GM12878 (cell line): ENCODE data around the gene CLEC16A. TPM values are rescaled to one million over a fixed set of nuclear protein-coding genes. Genes with fewer than 3 reads are reported as not detected.
"Not testable (repeated sequence)": the region's sequence is repeated elsewhere in the genome, so short reads cannot be mapped to it uniquely, and the experiment has no call there.

Experiments used
- ATAC-seq: fragments of 200-7000 bp; cut with Tn5 transposase; 3 replicates; pipeline ENCODE4 v1.9.1; 2020; ENCODE audit warnings: mild to moderate bottlenecking, moderate library complexity
- BruUV-seq: library from RNA; stranded (reverse); fragments of 400-500 nt; replicated peaks from 2 replicates; lab custom pipeline; 2021; lab: Mats Ljungman, UMichigan
- CTCF ChIA-PET: fragments of 300-600 bp; sonication (Branson Sonifier 250); formaldehyde crosslinking; extraction: SDS; loops from one replicate; lab custom pipeline; 2021; ENCODE audit warnings: inconsistent platforms; lab: Yijun Ruan, JAX
- POLR2A ChIA-PET: fragments of 350-600 bp; formaldehyde crosslinking; extraction: SDS; loops from one replicate; lab custom pipeline; 2021; ENCODE audit warnings: inconsistent platforms; lab: Charles Lee
- RAD21 ChIA-PET: fragments of 300-600 bp; sonication (Branson Sonifier 250); formaldehyde crosslinking; loops from one replicate; lab custom pipeline; 2023; ENCODE audit warnings: antibody characterized with exemption; ENCODE audit not compliant: unreplicated experiment; lab: Charles Lee
- SMC1A ChIA-PET: fragments of 300-600 bp; sonication (Branson Sonifier 250); formaldehyde crosslinking; loops from one replicate; lab custom pipeline; 2023; ENCODE audit not compliant: unreplicated experiment, uncharacterized antibody; lab: Charles Lee
- DNase-seq: peaks from one replicate; pipeline ENCODE4 v3.0.0-alpha.2; 2011; ENCODE audit warnings: low read depth, low spot score
- FAIRE-seq: peaks from 3 replicates; lab custom pipeline; 2011; peaks lifted over from hg19 to GRCh38; lab: Jason Lieb, UNC
- H2AFZ ChIP-seq: 2 replicates; pipeline ENCODE4 v1.6.0; 2011; ENCODE audit warnings: low read depth, low read length, control low read depth; ENCODE audit not compliant: control insufficient read depth
- H3K27ac ChIP-seq: 2 replicates; pipeline ENCODE4 v1.5.1; 2011; ENCODE audit warnings: control low read depth; ENCODE audit not compliant: control insufficient read depth, insufficient read depth
- H3K27me3 ChIP-seq, 2 experiments: replicated peaks in 1 of 2; 2 replicates each; pipeline versions ENCODE4 v1.6.0 to v1.6.1; 2011; ENCODE audit warnings: low read length in 1 of 2; ENCODE audit not compliant: control insufficient read depth in 2 of 2, insufficient read depth in 2 of 2
- H3K36me3 ChIP-seq, 2 experiments: 2 replicates each; pipeline ENCODE4 v1.5.1; 2011; ENCODE audit warnings: low read length in 1 of 2; ENCODE audit not compliant: control insufficient read depth in 2 of 2, insufficient read depth in 2 of 2
- H3K4me1 ChIP-seq: 2 replicates; pipeline ENCODE4 v1.6.1; 2011; ENCODE audit warnings: mild to moderate bottlenecking, low read length, moderate library complexity, mixed read lengths; ENCODE audit not compliant: control insufficient read depth, insufficient read depth
- H3K4me2 ChIP-seq: 2 replicates; pipeline ENCODE4 v1.6.0; 2011; ENCODE audit warnings: control low read depth; ENCODE audit not compliant: control insufficient read depth, insufficient read depth
- H3K4me3 ChIP-seq: fragments of 200-600 bp; sonication (generic); 2 replicates; pipeline ENCODE4 v1.5.1; 2016
- H3K79me2 ChIP-seq: 2 replicates; pipeline ENCODE4 v1.6.0; 2011; ENCODE audit warnings: low read length; ENCODE audit not compliant: control insufficient read depth, insufficient read depth
- H3K9ac ChIP-seq: 2 replicates; pipeline ENCODE4 v1.8.0; 2011; ENCODE audit warnings: low read length, control low read depth, mixed read lengths; ENCODE audit not compliant: control insufficient read depth, insufficient read depth
- H3K9me3 ChIP-seq: replicated peaks from 3 replicates; pipeline ENCODE4 v1.5.1; 2011; ENCODE audit warnings: mild to moderate bottlenecking, low read length; ENCODE audit not compliant: control insufficient read depth, insufficient read depth
- H4K20me1 ChIP-seq: 2 replicates; pipeline ENCODE4 v1.6.0; 2011; ENCODE audit not compliant: control insufficient read depth, insufficient read depth
- CHD4 ChIP-seq: fragments of 200-600 bp; sonication (generic); IDR thresholded peaks from 2 replicates; pipeline ENCODE4 v1.6.1; 2016; ENCODE audit warnings: mild to moderate bottlenecking
- DPF2 ChIP-seq: fragments of 450-650 bp; IDR thresholded peaks from 2 replicates; pipeline ENCODE4 v1.6.1; 2017; ENCODE audit warnings: mild to moderate bottlenecking
- HCFC1 ChIP-seq: fragments of 150-350 bp; IDR thresholded peaks from 2 replicates; pipeline ENCODE4 v1.6.1; 2014; ENCODE audit warnings: low read length
- RB1 ChIP-seq: fragments of 450-650 bp; formaldehyde crosslinking; IDR thresholded peaks from 2 replicates; pipeline ENCODE4 v1.6.1; 2017; ENCODE audit warnings: mild to moderate bottlenecking, borderline replicate concordance
- SIX5 ChIP-seq: IDR thresholded peaks from 2 replicates; pipeline ENCODE4 v1.6.1; 2011; ENCODE audit warnings: mild to moderate bottlenecking, low read depth, low read length, moderate library complexity; ENCODE audit not compliant: severe bottlenecking
- SMAD1 ChIP-seq: fragments of 450-650 bp; IDR thresholded peaks from 2 replicates; pipeline ENCODE4 v1.6.1; 2018; ENCODE audit warnings: mild to moderate bottlenecking, low read depth; ENCODE audit not compliant: partially characterized antibody
- ZNF622 ChIP-seq: fragments of 450-650 bp; IDR thresholded peaks from 2 replicates; pipeline ENCODE4 v1.6.1; 2017; ENCODE audit warnings: mild to moderate bottlenecking, inconsistent platforms
- WGBS: methylation state at CpG from one replicate; pipeline ENCODE4 v1.1.6; 2016; ENCODE audit warnings: low lambda C conversion rate; ENCODE audit not compliant: insufficient replicate concordance, insufficient coverage; ENCODE audit errors: missing lambda C conversion rate; 5-methylcytosine and 5-hydroxymethylcytosine counted together
- in situ Hi-C: fragments of 300-500 bp; cut with MboI; formaldehyde crosslinking; loops from 9 replicates; pipeline ENCODE4 v1.14.3; 2018; ENCODE audit warnings: mixed read lengths
- intact Hi-C: fragments of 100-400 bp; cut with micrococcal nuclease; formaldehyde crosslinking; loops from one replicate; pipeline ENCODE4 v1.14.2; 2022; ENCODE audit not compliant: unreplicated experiment
- polyA plus RNA-seq, 11 experiments: library from polyadenylated mRNA; depleted of rRNA in 4 of 11; unstranded in 6 of 11; stranded (reverse) in 5 of 11; fragments of >200 nt; fragmentation: Nextera tagmentation in 4 of 11; fragmentation: Illumina TruSeq in 1 of 11; extraction: Ambion mirVana in 4 of 11; extraction: Trizol in 1 of 11; gene quantifications; 1 replicate in 1 of 11; 2 replicates in 10 of 11; pipeline versions ENCODE4 v1.2.1 to v1.2.3, GENCODE V29; 2011 to 2016; ENCODE audit warnings: inconsistent platforms in 2 of 11, missing spikeins in 2 of 11, low read depth in 1 of 11
- total RNA-seq, 4 experiments: library from RNA; depleted of rRNA in 3 of 4; stranded (reverse); fragments of >200 nt in 3 of 4; fragmentation: Illumina TruSeq in 1 of 4; extraction: Trizol in 1 of 4; gene quantifications; 2 replicates each; pipeline versions ENCODE4 v1.2.1 to v1.2.3, GENCODE V29; 2013 to 2021
- TF ChIP-seq, protein P1 (sequence below): fragments of 150-350 bp; IDR thresholded peaks from 2 replicates; pipeline ENCODE4 v1.6.1; 2016; ENCODE audit warnings: low read depth, low read length
- TF ChIP-seq, protein P2 (sequence below): IDR thresholded peaks from 2 replicates; pipeline ENCODE4 v1.6.1; 2012; ENCODE audit warnings: low read length, inconsistent platforms

The CLEC16A gene
- total and polyA plus RNA-seq, 10 of the 15 experiments (the other 5 are each of a cell fraction or from before 2014, with no cell fraction given), result 1.5 to 28.8 (median 19.2) TPM

DNA sequence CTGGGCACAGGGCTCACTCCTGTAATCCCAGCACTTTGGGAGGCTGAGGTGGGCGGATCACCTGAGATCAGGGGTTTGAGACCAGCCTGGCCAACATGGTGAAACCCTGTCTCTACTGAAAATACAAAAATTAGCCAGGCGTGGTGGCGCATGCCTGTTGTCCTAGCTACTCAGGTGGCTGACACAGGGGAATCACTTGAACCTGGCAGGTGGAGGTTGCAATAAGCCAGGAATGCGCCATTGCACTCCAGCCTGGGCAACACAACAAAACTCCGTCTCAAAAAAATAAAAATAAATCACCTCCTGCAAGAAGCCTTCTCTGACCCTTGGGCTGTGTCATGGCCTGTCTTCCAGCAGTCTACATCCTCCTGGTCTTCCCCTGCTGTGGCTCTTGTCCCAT lies 158.9 kb downstream of the CLEC16A start:
- H3K36me3 ChIP-seq, H3K4me2 ChIP-seq, in situ Hi-C loops, POLR2A ChIA-PET, BruUV-seq, H3K79me2 ChIP-seq, H3K9me3 ChIP-seq, H4K20me1 ChIP-seq, FAIRE-seq, H3K9ac ChIP-seq, DNase-seq, H3K27me3 ChIP-seq, H3K27ac ChIP-seq, H3K4me3 ChIP-seq, H2AFZ ChIP-seq, ATAC-seq: not testable (repeated sequence)
- RAD21 ChIA-PET, result interaction anchor here (1.0 to 3.6 kb wide), 4 partner anchors 9 to 77 kb away, joined by 3 to 39 read pairs (median 8); no protein-coding TSS in a partner anchor
- CTCF ChIA-PET, result interaction anchor here (1.1 to 5.0 kb wide), 3 partner anchors 12 to 153 kb away, joined by 3 to 20 read pairs (median 12); partner anchors contain the start of gene SOCS1
- intact Hi-C loops, result loop anchor here (5.0 to 10.0 kb wide), 2 partner anchors 154 to 252 kb away; partner anchors contain the start of gene SOCS1
- SMC1A ChIA-PET, result interaction anchor here (1.0 to 3.9 kb wide), 6 partner anchors 10 to 138 kb away, joined by 3 to 22 read pairs (median 7); no protein-coding TSS in a partner anchor
- 95% methylated on average over 5 of the region's 5 CpGs for WGBS
- peaks cover 55% of the 10 kb centered on the region for H3K4me1 ChIP-seq

DNA sequence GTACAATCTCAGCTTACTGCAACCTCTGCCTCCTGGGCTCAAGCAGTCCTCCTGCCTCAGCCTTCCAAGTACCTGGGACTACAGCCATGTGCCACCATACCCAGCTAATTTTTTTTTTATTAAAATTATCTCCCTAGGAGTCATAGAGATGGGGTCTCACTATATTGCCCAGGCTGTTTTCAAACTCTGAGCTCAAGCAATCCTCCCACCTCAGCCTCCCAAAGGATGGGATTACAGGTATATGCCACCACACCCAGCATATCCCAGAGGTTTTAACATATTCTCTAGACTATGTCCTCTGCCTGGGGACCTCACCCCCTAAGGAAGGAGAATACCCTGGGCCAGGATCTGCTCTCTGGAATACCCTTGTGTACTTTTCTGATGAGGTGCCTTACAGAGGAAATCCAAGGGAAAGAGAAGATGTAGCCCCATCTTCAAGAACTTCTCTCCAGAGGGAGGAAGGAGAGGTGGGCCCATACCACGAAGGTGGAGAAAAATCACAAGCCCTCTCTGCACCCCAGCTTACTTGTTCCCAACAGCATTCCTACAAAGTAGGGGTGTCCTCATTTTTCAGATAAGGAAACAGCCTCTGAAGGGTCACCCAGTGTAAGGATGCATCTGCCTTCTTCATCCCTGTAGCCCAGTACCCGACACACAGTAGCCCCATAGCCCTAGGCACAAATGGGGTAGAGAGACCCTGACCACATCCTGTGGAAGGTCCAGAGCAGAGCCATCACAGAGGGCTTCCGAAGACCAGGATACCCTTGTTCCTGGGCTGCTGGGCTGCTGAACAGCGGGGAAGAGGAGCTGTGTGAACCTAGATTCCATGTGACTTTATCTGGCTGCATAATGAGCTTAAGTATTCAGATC lies 160.0 kb downstream of the CLEC16A start:
- 0 out of 2 replicates have a peak overlapping the region, but pooled peaks have one; percentile 31 for H3K4me3 ChIP-seq
- no peak for FAIRE-seq
- SMC1A ChIA-PET, result interaction anchor here (0.9 to 5.2 kb wide), 25 partner anchors 10 to 194 kb away, joined by 3 to 68 read pairs (median 5); no protein-coding TSS in a partner anchor
- peaks cover 0 to 1% of the 10 kb centered on the region in 2 experiments; a peak in 2 of 4 replicates for H3K36me3 ChIP-seq
- POLR2A ChIA-PET, result interaction anchor here (0.9 to 2.2 kb wide), 11 partner anchors 9 to 154 kb away, joined by 3 to 19 read pairs (median 4); no protein-coding TSS in a partner anchor
- peak overlapping the region; percentile 76 for H3K4me2 ChIP-seq
- peaks cover 47% of the 10 kb centered on the region for H3K4me1 ChIP-seq
- ATAC-seq, result peak; percentile 23
- peak overlapping the region; percentile 87 for H3K27ac ChIP-seq
- no peak for DNase-seq
- intact Hi-C loops, result loop anchor here (5.0 to 10.0 kb wide), 2 partner anchors 153 to 250 kb away; partner anchors contain the start of gene SOCS1
- H3K79me2 ChIP-seq, result no peaks in the 10 kb centered on the region
- H3K9ac ChIP-seq, result 0 out of 2 replicates have a peak overlapping the region, but pooled peaks have one; percentile 19
- H4K20me1 ChIP-seq, result no peaks in the 10 kb centered on the region
- WGBS, result 3% methylated on average over 4 of the region's 4 CpGs
- BruUV-seq, result no TSS peak
- RAD21 ChIA-PET, result interaction anchor here (0.9 to 3.6 kb wide), 12 partner anchors 9 to 151 kb away, joined by 4 to 39 read pairs (median 8); partner anchors contain the start of gene SOCS1
- no peaks in the 10 kb centered on the region for H3K9me3 ChIP-seq
- H3K27me3 ChIP-seq, result no peaks in the 10 kb centered on the region
- in situ Hi-C loops, result no loop called here
- CTCF ChIA-PET, result interaction anchor here (0.8 to 5.0 kb wide), 10 partner anchors 9 to 252 kb away, joined by 3 to 20 read pairs (median 4); partner anchors contain the start of gene SOCS1
- H2AFZ ChIP-seq, result no peak overlapping the region
- TF ChIP-seq DPF2, result no peak
- TF ChIP-seq ZNF622, result no peak
- TF ChIP-seq CHD4, result no peak
- TF ChIP-seq, protein P1, sequence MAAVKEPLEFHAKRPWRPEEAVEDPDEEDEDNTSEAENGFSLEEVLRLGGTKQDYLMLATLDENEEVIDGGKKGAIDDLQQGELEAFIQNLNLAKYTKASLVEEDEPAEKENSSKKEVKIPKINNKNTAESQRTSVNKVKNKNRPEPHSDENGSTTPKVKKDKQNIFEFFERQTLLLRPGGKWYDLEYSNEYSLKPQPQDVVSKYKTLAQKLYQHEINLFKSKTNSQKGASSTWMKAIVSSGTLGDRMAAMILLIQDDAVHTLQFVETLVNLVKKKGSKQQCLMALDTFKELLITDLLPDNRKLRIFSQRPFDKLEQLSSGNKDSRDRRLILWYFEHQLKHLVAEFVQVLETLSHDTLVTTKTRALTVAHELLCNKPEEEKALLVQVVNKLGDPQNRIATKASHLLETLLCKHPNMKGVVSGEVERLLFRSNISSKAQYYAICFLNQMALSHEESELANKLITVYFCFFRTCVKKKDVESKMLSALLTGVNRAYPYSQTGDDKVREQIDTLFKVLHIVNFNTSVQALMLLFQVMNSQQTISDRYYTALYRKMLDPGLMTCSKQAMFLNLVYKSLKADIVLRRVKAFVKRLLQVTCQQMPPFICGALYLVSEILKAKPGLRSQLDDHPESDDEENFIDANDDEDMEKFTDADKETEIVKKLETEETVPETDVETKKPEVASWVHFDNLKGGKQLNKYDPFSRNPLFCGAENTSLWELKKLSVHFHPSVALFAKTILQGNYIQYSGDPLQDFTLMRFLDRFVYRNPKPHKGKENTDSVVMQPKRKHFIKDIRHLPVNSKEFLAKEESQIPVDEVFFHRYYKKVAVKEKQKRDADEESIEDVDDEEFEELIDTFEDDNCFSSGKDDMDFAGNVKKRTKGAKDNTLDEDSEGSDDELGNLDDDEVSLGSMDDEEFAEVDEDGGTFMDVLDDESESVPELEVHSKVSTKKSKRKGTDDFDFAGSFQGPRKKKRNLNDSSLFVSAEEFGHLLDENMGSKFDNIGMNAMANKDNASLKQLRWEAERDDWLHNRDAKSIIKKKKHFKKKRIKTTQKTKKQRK, result no peak
- TF ChIP-seq RB1, result peak; percentile 34; the same call in 1 of the 2 replicates
- TF ChIP-seq, protein P2, sequence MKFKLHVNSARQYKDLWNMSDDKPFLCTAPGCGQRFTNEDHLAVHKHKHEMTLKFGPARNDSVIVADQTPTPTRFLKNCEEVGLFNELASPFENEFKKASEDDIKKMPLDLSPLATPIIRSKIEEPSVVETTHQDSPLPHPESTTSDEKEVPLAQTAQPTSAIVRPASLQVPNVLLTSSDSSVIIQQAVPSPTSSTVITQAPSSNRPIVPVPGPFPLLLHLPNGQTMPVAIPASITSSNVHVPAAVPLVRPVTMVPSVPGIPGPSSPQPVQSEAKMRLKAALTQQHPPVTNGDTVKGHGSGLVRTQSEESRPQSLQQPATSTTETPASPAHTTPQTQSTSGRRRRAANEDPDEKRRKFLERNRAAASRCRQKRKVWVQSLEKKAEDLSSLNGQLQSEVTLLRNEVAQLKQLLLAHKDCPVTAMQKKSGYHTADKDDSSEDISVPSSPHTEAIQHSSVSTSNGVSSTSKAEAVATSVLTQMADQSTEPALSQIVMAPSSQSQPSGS, result no peak
- no peak for TF ChIP-seq SIX5
- TF ChIP-seq SMAD1, result no peak
- TF ChIP-seq HCFC1, result no peak
